ENCODE measurements around the gene ESRRG.
"Not testable (repeated sequence)": the region's sequence is repeated elsewhere in the genome, so short reads cannot be mapped to it uniquely, and the experiment has no call there.

The ESRRG gene

GRCh38 chr1:216704065-216704464, 19.2 kb downstream of the ESRRG start:
- not testable (repeated sequence) for DNase-seq (ENCODE audit: low read depth in 2 of 2)

- no peak for DNase-seq (ENCODE audit: low read depth in 2 of 2)
These were observed 21.1 kb downstream of the ESRRG start for GRCh38 chr1:216702170-216702569.

GRCh38 chr1:216700779-216701178, 22.4 kb downstream of the ESRRG start:
- DNase-seq (ENCODE audit: low read depth in 2 of 2), result no peak

- DNase-seq (ENCODE audit: low read depth in 2 of 2), result no peak
These were observed 31.5 kb downstream of the ESRRG start for GRCh38 chr1:216691710-216692109.

- DNase-seq (ENCODE audit: low read depth in 2 of 2), result no peak
These were observed 32.6 kb downstream of the ESRRG start for GRCh38 chr1:216690603-216691002.

GRCh38 chr1:216688127-216688657, 35.0 kb downstream of the ESRRG start:
- DNase-seq (ENCODE audit: low read depth in 2 of 2), result no peak

- no peak for DNase-seq (ENCODE audit: low read depth in 2 of 2)
These were observed 36.1 kb downstream of the ESRRG start for GRCh38 chr1:216686860-216687766.

GRCh38 chr1:216682752-216683151, 40.5 kb downstream of the ESRRG start:
- no peak for DNase-seq (ENCODE audit: low read depth in 2 of 2)

- DNase-seq (ENCODE audit: low read depth in 2 of 2), result no peak
These were observed 44.1 kb downstream of the ESRRG start for GRCh38 chr1:216679108-216679507.

- DNase-seq (ENCODE audit: low read depth in 2 of 2), result no peak
These were observed 52.9 kb downstream of the ESRRG start for GRCh38 chr1:216670118-216670883.

- DNase-seq (ENCODE audit: low read depth in 2 of 2), result no peak
These were observed 56.8 kb downstream of the ESRRG start for GRCh38 chr1:216666441-216666840.

GRCh38 chr1:216665856-216666255, 57.4 kb downstream of the ESRRG start:
- no peak for DNase-seq (ENCODE audit: low read depth in 2 of 2)

GRCh38 chr1:216665406-216665805, 57.8 kb downstream of the ESRRG start:
- no peak for DNase-seq (ENCODE audit: low read depth in 2 of 2)

GRCh38 chr1:216662681-216663080, 60.5 kb downstream of the ESRRG start:
- DNase-seq (ENCODE audit: low read depth in 2 of 2), result no peak

GRCh38 chr1:216660561-216660960, 62.7 kb downstream of the ESRRG start:
- DNase-seq (ENCODE audit: low read depth in 2 of 2), result no peak

GRCh38 chr1:216653001-216653400, 70.2 kb downstream of the ESRRG start:
- DNase-seq (ENCODE audit: low read depth in 2 of 2), result no peak

GRCh38 chr1:216651826-216652418, 71.3 kb downstream of the ESRRG start:
- DNase-seq (ENCODE audit: low read depth in 2 of 2), result no peak

GRCh38 chr1:216643176-216643575, 80.1 kb downstream of the ESRRG start:
- DNase-seq (ENCODE audit: low read depth in 2 of 2), result no peak

- no peak for DNase-seq (ENCODE audit: low read depth in 2 of 2)
These were observed 81.4 kb downstream of the ESRRG start for GRCh38 chr1:216641669-216642460.

GRCh38 chr1:216640100-216640499, 83.1 kb downstream of the ESRRG start:
- no peak for DNase-seq (ENCODE audit: low read depth in 2 of 2)

- no peak for DNase-seq (ENCODE audit: low read depth in 2 of 2)
These were observed 90.2 kb downstream of the ESRRG start for GRCh38 chr1:216632980-216633379.
